ENCODE data around the gene REM1.
"Not testable (repeated sequence)": the region's sequence is repeated elsewhere in the genome, so short reads cannot be mapped to it uniquely, and the experiment has no call there.

DNA sequence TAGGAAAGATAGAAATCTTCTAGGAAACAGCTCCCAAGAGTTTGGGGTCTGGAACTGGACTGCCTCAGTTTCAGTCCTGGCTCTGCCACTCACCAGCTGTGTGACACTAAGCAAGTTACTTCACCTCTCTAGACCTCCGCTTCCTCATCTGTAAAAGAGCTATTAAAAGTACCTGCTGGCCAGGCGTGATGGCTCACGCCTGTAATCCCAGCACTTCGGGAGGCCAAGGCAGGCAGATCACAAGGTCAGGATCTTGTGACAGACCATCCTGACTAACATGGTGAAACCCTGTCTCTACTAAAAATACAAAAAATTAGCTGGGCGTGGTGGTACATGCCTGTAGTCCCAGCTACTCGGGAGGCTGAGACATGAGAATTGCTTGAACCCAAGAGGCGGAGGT, 46.2 kb downstream of the REM1 start:
- TF ChIP-seq, protein P1, sequence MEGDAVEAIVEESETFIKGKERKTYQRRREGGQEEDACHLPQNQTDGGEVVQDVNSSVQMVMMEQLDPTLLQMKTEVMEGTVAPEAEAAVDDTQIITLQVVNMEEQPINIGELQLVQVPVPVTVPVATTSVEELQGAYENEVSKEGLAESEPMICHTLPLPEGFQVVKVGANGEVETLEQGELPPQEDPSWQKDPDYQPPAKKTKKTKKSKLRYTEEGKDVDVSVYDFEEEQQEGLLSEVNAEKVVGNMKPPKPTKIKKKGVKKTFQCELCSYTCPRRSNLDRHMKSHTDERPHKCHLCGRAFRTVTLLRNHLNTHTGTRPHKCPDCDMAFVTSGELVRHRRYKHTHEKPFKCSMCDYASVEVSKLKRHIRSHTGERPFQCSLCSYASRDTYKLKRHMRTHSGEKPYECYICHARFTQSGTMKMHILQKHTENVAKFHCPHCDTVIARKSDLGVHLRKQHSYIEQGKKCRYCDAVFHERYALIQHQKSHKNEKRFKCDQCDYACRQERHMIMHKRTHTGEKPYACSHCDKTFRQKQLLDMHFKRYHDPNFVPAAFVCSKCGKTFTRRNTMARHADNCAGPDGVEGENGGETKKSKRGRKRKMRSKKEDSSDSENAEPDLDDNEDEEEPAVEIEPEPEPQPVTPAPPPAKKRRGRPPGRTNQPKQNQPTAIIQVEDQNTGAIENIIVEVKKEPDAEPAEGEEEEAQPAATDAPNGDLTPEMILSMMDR (IDR thresholded peaks at IDR 0.05 in 8 of 11, conservative IDR thresholded peaks at IDR 0.05 in 3 of 11), result not testable (repeated sequence)
- TF ChIP-seq POLR2A, POLR2AphosphoS5 (IDR thresholded peaks at IDR 0.05): not testable (repeated sequence)
